ENCODE measurements around the gene TMEM100. TPM values are rescaled to one million over a fixed set of nuclear protein-coding genes. Genes with fewer than 3 reads are reported as not detected.

Gene TMEM100
- polyA plus RNA-seq, 3 donors = not detected

DNA sequence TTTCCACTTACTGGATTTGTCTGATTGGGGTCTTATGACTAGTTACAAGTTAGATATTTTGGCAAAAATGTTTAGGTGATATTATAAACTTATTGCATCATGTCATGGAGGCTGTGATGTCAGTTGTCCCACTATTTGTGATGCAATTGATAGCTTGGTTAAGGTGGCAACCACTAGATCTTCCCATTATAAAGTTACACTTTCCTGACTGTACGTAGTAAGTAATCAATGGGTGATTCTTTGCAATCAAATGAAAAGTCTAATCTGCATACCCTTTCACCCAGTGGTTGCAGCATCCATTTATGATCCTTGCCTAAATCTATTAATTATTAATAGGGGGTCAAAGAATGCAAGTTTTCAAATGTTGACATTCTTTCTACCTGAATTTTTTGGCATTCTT, 23.8 kb upstream of the TMEM100 start:
- no peak overlapping the region for H2AFZ ChIP-seq (ENCODE audit: insufficient read depth, low read depth, low read length, poor library complexity, severe bottlenecking)
- H3K9ac ChIP-seq (ENCODE audit: insufficient read depth, low read length, poor library complexity, severe bottlenecking) = no peak overlapping the region
- H3K36me3 ChIP-seq (replicated peaks in 1 of 2; ENCODE audit: control insufficient read depth in 1 of 2, insufficient read depth in 2 of 2, low read length in 2 of 2) = no peaks in the 10 kb centered on the region
- H3K9me3 ChIP-seq (replicated peaks in 1 of 2; ENCODE audit: control insufficient read depth in 1 of 2, insufficient read depth in 1 of 2, low read length in 2 of 2) = no peaks in the 10 kb centered on the region
- no peaks in the 10 kb centered on the region for H4K20me1 ChIP-seq (ENCODE audit: insufficient read depth, low read length)
- no peaks in the 10 kb centered on the region for H3K27me3 ChIP-seq (ENCODE audit: control insufficient read depth in 2 of 2, insufficient read depth in 2 of 2, low read length in 2 of 2)
- no peak for DNase-seq
- Mint-ChIP-seq H3K9me3 (no peaks in the 10 kb centered on the region), H3K4me1 (peaks cover 14% of the 10 kb centered on the region), H3K27ac (no peak overlapping the region), H3K4me3 (no peak overlapping the region), H3K36me3 (no peaks in the 10 kb centered on the region), H3K27me3 (ENCODE audit: low read depth in 3 of 3) (peaks cover 2 to 5% (median 4%) of the 10 kb centered on the region in 3 donors)
- intact Hi-C loops (cut with micrococcal nuclease) = no loop called here
- no peak overlapping the region for H3K4me2 ChIP-seq (replicated peaks; ENCODE audit: extremely low read depth, low read length, poor library complexity, severe bottlenecking)
- H3K4me3 ChIP-seq (replicated peaks in 1 of 3; ENCODE audit: low read depth in 2 of 3, low read length in 3 of 3) = no peak overlapping the region
- no peak overlapping the region for H3K27ac ChIP-seq (ENCODE audit: low read depth in 1 of 2, low read length in 2 of 2)
- peaks cover 4 to 5% of the 10 kb centered on the region in 2 donors for H3K4me1 ChIP-seq (ENCODE audit: control insufficient read depth in 1 of 2, insufficient read depth in 2 of 2, low read length in 2 of 2)
- WGBS (ENCODE audit: insufficient coverage) = no CpG with 5 or more reads among the region's 1 CpG
- TF ChIP-seq, protein P1, sequence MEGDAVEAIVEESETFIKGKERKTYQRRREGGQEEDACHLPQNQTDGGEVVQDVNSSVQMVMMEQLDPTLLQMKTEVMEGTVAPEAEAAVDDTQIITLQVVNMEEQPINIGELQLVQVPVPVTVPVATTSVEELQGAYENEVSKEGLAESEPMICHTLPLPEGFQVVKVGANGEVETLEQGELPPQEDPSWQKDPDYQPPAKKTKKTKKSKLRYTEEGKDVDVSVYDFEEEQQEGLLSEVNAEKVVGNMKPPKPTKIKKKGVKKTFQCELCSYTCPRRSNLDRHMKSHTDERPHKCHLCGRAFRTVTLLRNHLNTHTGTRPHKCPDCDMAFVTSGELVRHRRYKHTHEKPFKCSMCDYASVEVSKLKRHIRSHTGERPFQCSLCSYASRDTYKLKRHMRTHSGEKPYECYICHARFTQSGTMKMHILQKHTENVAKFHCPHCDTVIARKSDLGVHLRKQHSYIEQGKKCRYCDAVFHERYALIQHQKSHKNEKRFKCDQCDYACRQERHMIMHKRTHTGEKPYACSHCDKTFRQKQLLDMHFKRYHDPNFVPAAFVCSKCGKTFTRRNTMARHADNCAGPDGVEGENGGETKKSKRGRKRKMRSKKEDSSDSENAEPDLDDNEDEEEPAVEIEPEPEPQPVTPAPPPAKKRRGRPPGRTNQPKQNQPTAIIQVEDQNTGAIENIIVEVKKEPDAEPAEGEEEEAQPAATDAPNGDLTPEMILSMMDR (IDR thresholded peaks at IDR 0.05) = no peak
- H3K79me2 ChIP-seq (ENCODE audit: insufficient read depth, low read length) = peaks cover under 1% of the 10 kb centered on the region

DNA sequence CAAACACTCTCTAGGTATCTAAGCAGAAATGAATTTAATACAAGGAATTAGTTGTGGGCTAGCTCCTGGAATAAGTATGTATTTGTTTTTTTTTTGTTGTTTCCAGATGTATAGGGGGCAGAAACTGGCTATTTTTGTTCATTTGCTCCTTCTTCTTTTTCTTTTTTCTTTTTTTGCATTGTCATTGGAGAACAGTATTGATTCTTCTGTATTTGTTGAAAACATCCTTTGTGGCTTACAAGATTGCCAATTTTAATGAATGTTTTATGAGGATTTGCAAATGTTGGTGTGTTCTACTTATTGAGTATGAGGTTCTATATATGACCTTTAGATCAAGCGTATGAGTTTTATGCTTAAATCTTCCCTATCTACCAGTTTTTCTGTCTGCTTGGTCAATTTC, 22.6 kb upstream of the TMEM100 start:
- Mint-ChIP-seq H3K27me3 (ENCODE audit: low read depth in 3 of 3) (peaks cover 2 to 5% (median 5%) of the 10 kb centered on the region in 3 donors), H3K4me3 (no peak overlapping the region)
- intact Hi-C loops (cut with micrococcal nuclease) = no loop called here

More for the DNA sequence above, 22.6 kb upstream of the TMEM100 start:
- no peaks in the 10 kb centered on the region for H3K9me3 ChIP-seq (replicated peaks in 1 of 2; ENCODE audit: control insufficient read depth in 1 of 2, insufficient read depth in 1 of 2, low read length in 2 of 2)
- no peaks in the 10 kb centered on the region for H3K4me1 ChIP-seq (ENCODE audit: control insufficient read depth in 1 of 2, insufficient read depth in 2 of 2, low read length in 2 of 2)
- Mint-ChIP-seq H3K4me1 (peaks cover 7% of the 10 kb centered on the region), H3K27ac (no peak overlapping the region), H3K9me3 (no peaks in the 10 kb centered on the region), H3K36me3 (no peaks in the 10 kb centered on the region)
- H3K4me3 ChIP-seq (replicated peaks in 1 of 3; ENCODE audit: low read depth in 2 of 3, low read length in 3 of 3) = no peak overlapping the region
- TF ChIP-seq, protein P1 (IDR thresholded peaks at IDR 0.05) = no peak
- no peak overlapping the region for H3K27ac ChIP-seq (ENCODE audit: low read depth in 1 of 2, low read length in 2 of 2)
- no peak for DNase-seq
- H4K20me1 ChIP-seq (ENCODE audit: insufficient read depth, low read length) = no peaks in the 10 kb centered on the region
- H3K4me2 ChIP-seq (replicated peaks; ENCODE audit: extremely low read depth, low read length, poor library complexity, severe bottlenecking) = no peak overlapping the region
- H3K36me3 ChIP-seq (replicated peaks in 1 of 2; ENCODE audit: control insufficient read depth in 1 of 2, insufficient read depth in 2 of 2, low read length in 2 of 2) = no peaks in the 10 kb centered on the region
- no CpG with 5 or more reads among the region's 1 CpG for WGBS (ENCODE audit: insufficient coverage)
- no peak overlapping the region for H2AFZ ChIP-seq (ENCODE audit: insufficient read depth, low read depth, low read length, poor library complexity, severe bottlenecking)
- no peaks in the 10 kb centered on the region for H3K27me3 ChIP-seq (ENCODE audit: control insufficient read depth in 2 of 2, insufficient read depth in 2 of 2, low read length in 2 of 2)
- no peak overlapping the region for H3K9ac ChIP-seq (ENCODE audit: insufficient read depth, low read length, poor library complexity, severe bottlenecking)
- no peaks in the 10 kb centered on the region for H3K79me2 ChIP-seq (ENCODE audit: insufficient read depth, low read length)

Measured in CD14-positive monocyte (primary cell).